Tibial nerve (tissue), 4 donors: ENCODE data around the gene MLN. TPM values are rescaled to one million over a fixed set of nuclear protein-coding genes. Genes with fewer than 3 reads are reported as not detected.

Experiments used
- DNase-seq, 2 donors: peaks; one replicate each; pipeline ENCODE4 v3.0.0-alpha.2; 2019; ENCODE audit warnings: low spot score in 2 of 2
- H3K27ac ChIP-seq, 4 donors: fragments of 200-600 bp; sonication (generic) in 3 of 4; one replicate each; pipeline ENCODE4 v1.5.1; 2017 to 2019; ENCODE audit warnings: mild to moderate bottlenecking in 1 of 4
- H3K27me3 ChIP-seq, 2 donors: fragments of 200-600 bp; sonication (generic) in 1 of 2; one replicate each; pipeline versions ENCODE4 v1.5.1 to v1.6.0; 2017 to 2019
- H3K36me3 ChIP-seq, 3 donors: fragments of 200-600 bp; sonication (generic); one replicate each; pipeline ENCODE4 v1.5.1; 2018 to 2019
- H3K4me1 ChIP-seq, 4 donors: fragments of 200-600 bp; sonication (generic) in 3 of 4; one replicate each; pipeline ENCODE4 v1.5.1; 2017 to 2019
- H3K4me3 ChIP-seq, 4 donors: fragments of 200-600 bp; sonication (generic) in 3 of 4; one replicate each; pipeline ENCODE4 v1.5.1; 2017 to 2019; ENCODE audit warnings: mild to moderate bottlenecking in 1 of 4, moderate library complexity in 1 of 4
- H3K9me3 ChIP-seq, 4 donors: fragments of 200-600 bp; sonication (generic) in 3 of 4; one replicate each; pipeline ENCODE4 v1.5.1; 2017 to 2019
- EP300 ChIP-seq, 2 donors: sonication (generic); formaldehyde crosslinking; IDR thresholded peaks; one replicate each; pipeline ENCODE4 v1.6.1; 2017; ENCODE audit warnings: antibody characterized with exemption in 2 of 2, mild to moderate bottlenecking in 1 of 2
- POLR2A ChIP-seq, 2 donors: fragments of 450-650 bp; IDR thresholded peaks; one replicate each; pipeline ENCODE4 v1.6.1; 2017; ENCODE audit warnings: antibody characterized with exemption in 2 of 2, mild to moderate bottlenecking in 2 of 2, moderate library complexity in 2 of 2
- WGBS, 2 donors: methylation state at CpG; one replicate each; pipeline ENCODE4 v1.1.5; 2018; 5-methylcytosine and 5-hydroxymethylcytosine counted together
- total RNA-seq, 4 donors: library from RNA; depleted of rRNA; stranded (reverse); fragments of >200 nt; gene quantifications; one replicate each; pipeline ENCODE4 v1.1.0, GENCODE V29; 2016
- TF ChIP-seq, protein P1 (sequence below), 5 experiments: fragments of 200-600 bp in 3 of 5; fragments of 450-650 bp in 2 of 5; sonication (generic) in 3 of 5; IDR thresholded peaks; one replicate each; pipeline ENCODE4 v1.5.1; 2016 to 2019; ENCODE audit warnings: antibody characterized with exemption in 5 of 5, mild to moderate bottlenecking in 3 of 5, moderate library complexity in 2 of 5

MLN gene
- total RNA-seq, 4 donors from 2014 or later, result not detected

DNA sequence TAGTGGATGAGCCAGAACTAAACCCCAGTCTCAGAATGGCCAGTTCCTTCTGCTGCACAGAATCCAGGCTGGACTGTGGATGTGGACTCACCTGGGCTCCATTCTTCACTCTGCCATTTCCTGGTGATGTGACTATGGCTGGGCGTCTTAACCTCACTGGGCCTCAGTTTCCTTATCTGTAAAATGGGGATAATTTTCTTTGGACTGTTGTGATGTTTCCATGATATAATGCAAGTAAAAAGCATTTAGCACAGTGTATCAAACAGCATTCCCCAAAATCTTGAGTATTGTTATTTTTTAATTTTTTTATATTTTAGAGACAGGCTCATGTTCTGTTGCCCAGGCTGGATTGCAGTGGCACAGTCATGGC, 51.2 kb downstream of the MLN start:
- Histone ChIP-seq H3K4me1 (peaks cover 0 to 4% (median 1%) of the 10 kb centered on the region in 4 donors), H3K36me3 (no peaks in the 10 kb centered on the region), H3K27ac (no peak overlapping the region), H3K4me3 (no peak overlapping the region), H3K9me3 (no peaks in the 10 kb centered on the region), H3K27me3 (no peaks in the 10 kb centered on the region)
- no peak for DNase-seq
- WGBS, 2 donors, result 90 to 100% methylated on average over 1 of the region's 1 CpG
- TF ChIP-seq EP300 (IDR thresholded peaks at IDR 0.05), result no peak
- no peak for TF ChIP-seq POLR2A (IDR thresholded peaks at IDR 0.05)
- TF ChIP-seq, protein P1, sequence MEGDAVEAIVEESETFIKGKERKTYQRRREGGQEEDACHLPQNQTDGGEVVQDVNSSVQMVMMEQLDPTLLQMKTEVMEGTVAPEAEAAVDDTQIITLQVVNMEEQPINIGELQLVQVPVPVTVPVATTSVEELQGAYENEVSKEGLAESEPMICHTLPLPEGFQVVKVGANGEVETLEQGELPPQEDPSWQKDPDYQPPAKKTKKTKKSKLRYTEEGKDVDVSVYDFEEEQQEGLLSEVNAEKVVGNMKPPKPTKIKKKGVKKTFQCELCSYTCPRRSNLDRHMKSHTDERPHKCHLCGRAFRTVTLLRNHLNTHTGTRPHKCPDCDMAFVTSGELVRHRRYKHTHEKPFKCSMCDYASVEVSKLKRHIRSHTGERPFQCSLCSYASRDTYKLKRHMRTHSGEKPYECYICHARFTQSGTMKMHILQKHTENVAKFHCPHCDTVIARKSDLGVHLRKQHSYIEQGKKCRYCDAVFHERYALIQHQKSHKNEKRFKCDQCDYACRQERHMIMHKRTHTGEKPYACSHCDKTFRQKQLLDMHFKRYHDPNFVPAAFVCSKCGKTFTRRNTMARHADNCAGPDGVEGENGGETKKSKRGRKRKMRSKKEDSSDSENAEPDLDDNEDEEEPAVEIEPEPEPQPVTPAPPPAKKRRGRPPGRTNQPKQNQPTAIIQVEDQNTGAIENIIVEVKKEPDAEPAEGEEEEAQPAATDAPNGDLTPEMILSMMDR (IDR thresholded peaks at IDR 0.05), result no peak

DNA sequence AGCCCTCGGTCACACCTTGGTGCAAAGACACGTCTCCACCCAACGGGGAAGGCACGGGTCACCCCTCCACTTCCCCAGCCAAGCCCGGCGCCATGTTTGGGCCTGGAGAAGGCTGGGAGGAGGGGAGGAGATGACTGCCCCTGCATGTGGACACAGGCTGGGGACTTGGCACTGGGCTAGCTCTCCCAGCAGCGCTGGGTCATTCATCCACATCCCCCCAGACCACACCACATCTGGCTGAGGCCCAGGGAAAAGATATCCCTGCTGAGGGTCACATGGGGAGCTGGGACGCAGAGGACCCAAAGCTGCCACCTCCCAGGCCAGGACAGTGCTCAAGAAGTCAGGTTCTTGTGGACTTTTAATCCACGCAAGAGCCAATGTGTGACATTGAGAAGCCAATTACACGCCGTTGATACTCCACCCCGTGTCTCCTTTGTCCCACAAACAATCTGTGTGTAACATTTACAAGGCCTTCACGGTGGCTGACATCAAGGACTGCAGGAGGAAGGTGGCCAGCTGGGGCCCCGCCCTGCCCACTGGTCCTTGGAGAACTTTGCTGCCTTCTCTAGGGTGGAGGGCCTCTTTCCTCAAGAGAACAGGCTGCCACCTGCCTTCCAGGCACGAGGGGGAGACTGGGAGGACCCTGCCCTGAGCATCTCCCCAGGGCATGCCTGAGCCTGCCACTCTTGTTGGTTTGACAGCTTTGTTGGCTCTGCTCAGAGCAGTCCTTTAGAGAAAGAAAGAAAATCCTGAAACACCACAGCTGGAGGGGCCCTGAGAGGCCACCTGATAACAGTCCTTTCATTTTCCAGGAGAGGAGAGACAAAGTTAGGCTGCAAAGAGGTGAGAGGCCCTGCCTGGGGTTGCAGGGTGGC, 51.8 kb downstream of the MLN start:
- TF ChIP-seq POLR2A (IDR thresholded peaks at IDR 0.05) (no peak), EP300 (IDR thresholded peaks at IDR 0.05) (no peak)
- TF ChIP-seq, protein P1 (IDR thresholded peaks at IDR 0.05), result no peak
- H3K36me3 ChIP-seq, result no peaks in the 10 kb centered on the region
- peaks cover 0 to 5% (median 2%) of the 10 kb centered on the region in 4 donors for H3K4me1 ChIP-seq
- H3K27me3 ChIP-seq, result no peaks in the 10 kb centered on the region
- DNase-seq, result no peak
- H3K4me3 ChIP-seq, result no peak overlapping the region
- 73 to 76% methylated on average over 15 of the region's 15 CpGs for WGBS, 2 donors
- H3K9me3 ChIP-seq, result no peaks in the 10 kb centered on the region
- H3K27ac ChIP-seq, result no peak overlapping the region

DNA sequence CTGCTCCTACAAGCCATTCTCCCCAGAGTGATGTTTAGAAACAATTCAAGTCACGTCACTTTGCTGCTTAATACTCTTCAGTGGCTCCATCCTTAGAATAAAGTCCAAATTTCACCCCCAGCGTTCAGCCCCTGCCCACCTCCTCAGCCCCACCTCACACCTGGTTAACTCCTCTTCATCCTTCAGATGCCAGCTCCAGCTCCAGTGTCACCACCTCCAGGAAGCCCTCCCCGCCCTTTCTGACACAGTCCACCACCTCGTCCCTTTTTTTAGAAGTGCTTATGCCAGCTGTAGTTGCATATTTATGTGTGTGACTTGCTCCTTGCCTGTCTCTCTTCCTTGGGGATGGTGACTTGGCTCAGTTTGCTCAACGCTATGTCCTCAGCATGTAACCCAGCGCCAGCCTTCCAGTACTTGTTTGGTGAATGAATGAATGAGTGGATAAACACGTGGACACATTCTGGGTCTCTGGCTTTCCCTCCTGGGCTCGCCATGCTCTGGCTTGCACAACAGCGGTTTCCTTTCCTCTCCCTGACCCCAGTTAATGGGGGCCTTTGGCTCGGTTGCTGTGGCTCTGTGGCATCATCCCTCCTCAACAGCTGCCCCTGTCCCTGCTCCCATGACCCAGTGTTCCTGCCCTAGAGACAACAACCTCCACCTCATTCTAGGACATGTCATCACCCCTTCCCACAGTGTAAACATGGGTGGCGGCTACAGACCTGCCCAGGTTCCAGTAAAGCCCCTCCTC, 53.4 kb downstream of the MLN start:
- Histone ChIP-seq H3K4me1 (peaks cover 0 to 20% (median 2%) of the 10 kb centered on the region in 4 donors), H3K4me3 (no peak overlapping the region), H3K27me3 (no peaks in the 10 kb centered on the region), H3K27ac (no peak overlapping the region), H3K9me3 (no peaks in the 10 kb centered on the region), H3K36me3 (no peaks in the 10 kb centered on the region)
- TF ChIP-seq POLR2A (IDR thresholded peaks at IDR 0.05) (no peak), EP300 (IDR thresholded peaks at IDR 0.05) (no peak)
- TF ChIP-seq, protein P1 (IDR thresholded peaks at IDR 0.05), result no peak
- no peak for DNase-seq
- 56 to 58% methylated on average over 11 of the region's 11 CpGs for WGBS, 2 donors

DNA sequence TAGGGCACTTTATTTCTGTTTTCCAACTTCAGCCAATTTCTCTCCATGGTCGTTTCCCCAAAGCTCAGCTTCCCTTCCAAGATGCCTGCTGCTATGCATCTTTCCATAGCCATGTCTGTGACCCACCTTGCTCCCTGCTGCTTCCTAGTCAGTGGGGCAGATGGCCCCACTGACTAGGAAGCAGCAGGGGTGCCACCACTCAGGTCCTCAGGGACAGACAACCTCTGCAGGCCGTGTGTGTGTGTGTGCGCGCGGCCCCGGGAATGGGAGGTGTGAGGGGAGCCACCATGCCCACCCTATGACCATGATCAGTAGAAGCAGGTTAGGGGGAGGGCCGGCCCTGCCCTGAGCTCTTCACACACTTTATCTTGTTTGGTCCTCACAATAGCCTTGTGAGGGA, 54.4 kb downstream of the MLN start:
- 83 to 87% methylated on average over 7 of the region's 7 CpGs for WGBS, 2 donors

More for the DNA sequence above, 54.4 kb downstream of the MLN start:
- peaks cover 0 to 30% (median 5%) of the 10 kb centered on the region in 4 donors for H3K4me1 ChIP-seq
- H3K9me3 ChIP-seq, result no peaks in the 10 kb centered on the region
- H3K27ac ChIP-seq, result no peak overlapping the region
- no peak overlapping the region for H3K4me3 ChIP-seq
- no peak for TF ChIP-seq POLR2A (IDR thresholded peaks at IDR 0.05)
- no peak for TF ChIP-seq EP300 (IDR thresholded peaks at IDR 0.05)
- TF ChIP-seq, protein P1 (IDR thresholded peaks at IDR 0.05), result no peak
- no peaks in the 10 kb centered on the region for H3K27me3 ChIP-seq
- DNase-seq, result no peak
- no peaks in the 10 kb centered on the region for H3K36me3 ChIP-seq
